ENCODE measurements around the gene SLC28A3.

Gene SLC28A3

DNA sequence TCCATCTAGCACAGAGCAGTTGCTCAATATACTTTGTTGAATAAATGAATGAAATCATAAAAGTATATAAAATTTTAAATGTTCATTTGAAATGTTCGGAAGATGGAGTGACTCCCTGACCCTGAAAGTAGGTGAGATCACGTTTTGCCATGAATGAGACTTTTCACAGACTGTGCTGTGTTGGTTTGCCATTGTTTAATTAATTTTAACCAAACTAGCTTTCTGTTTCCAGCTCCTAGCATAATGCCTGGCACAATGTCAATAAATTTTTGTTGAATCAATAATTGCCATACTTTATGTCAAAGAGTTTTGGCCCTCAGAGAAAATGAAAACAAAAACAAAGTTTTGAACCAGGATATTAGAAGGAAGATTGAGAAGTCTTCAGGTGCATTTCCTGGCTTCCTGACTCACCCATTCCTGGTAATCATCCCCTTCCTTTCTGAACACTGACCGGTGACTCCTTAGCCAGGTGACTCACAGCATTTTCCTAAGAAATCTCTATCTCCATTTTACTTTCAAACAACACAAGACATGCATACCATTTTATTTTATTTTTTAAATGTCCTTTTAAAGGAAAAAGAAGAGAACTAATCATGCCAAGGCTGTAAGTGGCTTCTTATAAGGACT is 15.1 kb downstream of the SLC28A3 start:
- DNase-seq (ENCODE audit: extremely low read depth, insufficient read length), result no peak
- TF ChIP-seq, protein P1, sequence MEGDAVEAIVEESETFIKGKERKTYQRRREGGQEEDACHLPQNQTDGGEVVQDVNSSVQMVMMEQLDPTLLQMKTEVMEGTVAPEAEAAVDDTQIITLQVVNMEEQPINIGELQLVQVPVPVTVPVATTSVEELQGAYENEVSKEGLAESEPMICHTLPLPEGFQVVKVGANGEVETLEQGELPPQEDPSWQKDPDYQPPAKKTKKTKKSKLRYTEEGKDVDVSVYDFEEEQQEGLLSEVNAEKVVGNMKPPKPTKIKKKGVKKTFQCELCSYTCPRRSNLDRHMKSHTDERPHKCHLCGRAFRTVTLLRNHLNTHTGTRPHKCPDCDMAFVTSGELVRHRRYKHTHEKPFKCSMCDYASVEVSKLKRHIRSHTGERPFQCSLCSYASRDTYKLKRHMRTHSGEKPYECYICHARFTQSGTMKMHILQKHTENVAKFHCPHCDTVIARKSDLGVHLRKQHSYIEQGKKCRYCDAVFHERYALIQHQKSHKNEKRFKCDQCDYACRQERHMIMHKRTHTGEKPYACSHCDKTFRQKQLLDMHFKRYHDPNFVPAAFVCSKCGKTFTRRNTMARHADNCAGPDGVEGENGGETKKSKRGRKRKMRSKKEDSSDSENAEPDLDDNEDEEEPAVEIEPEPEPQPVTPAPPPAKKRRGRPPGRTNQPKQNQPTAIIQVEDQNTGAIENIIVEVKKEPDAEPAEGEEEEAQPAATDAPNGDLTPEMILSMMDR (IDR thresholded peaks at IDR 0.05; ENCODE audit: insufficient read depth, low read length, poor library complexity, severe bottlenecking), result no peak

DNA sequence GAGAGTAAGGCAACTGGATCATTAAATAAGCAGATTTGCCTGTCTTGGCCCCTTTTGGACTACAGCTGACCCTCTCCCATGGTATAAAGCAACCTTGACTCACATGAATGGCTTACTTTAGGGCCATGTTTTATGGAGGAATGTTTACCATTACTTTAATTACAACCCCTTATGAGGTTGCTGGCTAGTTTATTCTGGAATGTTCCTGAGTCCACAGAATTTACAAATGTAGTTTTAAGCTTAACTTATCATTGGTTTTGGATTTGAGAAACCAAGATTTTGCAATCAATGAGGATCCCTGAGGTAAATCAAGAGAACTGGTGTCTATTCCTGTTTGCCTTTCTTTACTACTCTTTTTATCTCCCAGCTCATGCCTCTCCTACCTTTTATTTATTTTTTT is 15.7 kb downstream of the SLC28A3 start:
- H3K36me3 ChIP-seq (ENCODE audit: control insufficient read depth, insufficient read depth, low read length), result no peaks in the 10 kb centered on the region
- no peak overlapping the region for H3K4me3 ChIP-seq (replicated peaks; ENCODE audit: low read depth, low read length)
- DNase-seq (ENCODE audit: extremely low read depth, insufficient read length), result no peak
- TF ChIP-seq, protein P1 (IDR thresholded peaks at IDR 0.05; ENCODE audit: insufficient read depth, low read length, poor library complexity, severe bottlenecking), result no peak
- no peaks in the 10 kb centered on the region for H3K27me3 ChIP-seq (replicated peaks; ENCODE audit: control insufficient read depth, insufficient read depth, low read length)

More for the DNA sequence above, 15.1 kb downstream of the SLC28A3 start:
- Histone ChIP-seq H3K27me3 (replicated peaks; ENCODE audit: control insufficient read depth, insufficient read depth, low read length) (no peaks in the 10 kb centered on the region), H3K36me3 (ENCODE audit: control insufficient read depth, insufficient read depth, low read length) (no peaks in the 10 kb centered on the region), H3K4me3 (replicated peaks; ENCODE audit: low read depth, low read length) (no peak overlapping the region)

GRCh38 chr9:84323858-84324257 is 16.7 kb downstream of the SLC28A3 start:
- DNase-seq (ENCODE audit: extremely low read depth, insufficient read length), result no peak
- Histone ChIP-seq H3K36me3 (ENCODE audit: control insufficient read depth, insufficient read depth, low read length) (no peaks in the 10 kb centered on the region), H3K27me3 (replicated peaks; ENCODE audit: control insufficient read depth, insufficient read depth, low read length) (no peaks in the 10 kb centered on the region), H3K4me3 (replicated peaks; ENCODE audit: low read depth, low read length) (no peak overlapping the region)
- TF ChIP-seq, protein P1 (IDR thresholded peaks at IDR 0.05; ENCODE audit: insufficient read depth, low read length, poor library complexity, severe bottlenecking), result no peak

DNA sequence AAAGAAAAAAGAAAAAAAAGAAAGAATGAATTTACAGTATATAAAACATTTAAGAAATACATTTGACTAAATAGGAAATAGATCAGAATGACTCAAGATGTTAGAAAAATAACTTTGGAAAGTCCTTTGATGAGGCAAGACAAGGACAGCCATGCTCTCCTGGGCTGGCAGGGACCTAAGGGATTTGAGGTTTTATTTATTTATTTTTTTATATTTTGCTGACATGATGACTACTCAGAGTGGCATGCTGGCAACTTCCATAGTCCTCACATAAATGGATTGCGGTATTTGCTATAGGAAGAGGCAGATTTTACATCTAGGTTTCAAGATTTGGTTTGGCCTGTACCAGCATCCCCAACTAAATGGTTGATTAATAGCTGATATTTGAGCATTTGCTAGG is 17.7 kb downstream of the SLC28A3 start:
- Histone ChIP-seq H3K4me3 (replicated peaks; ENCODE audit: low read depth, low read length) (no peak overlapping the region), H3K27me3 (replicated peaks; ENCODE audit: control insufficient read depth, insufficient read depth, low read length) (no peaks in the 10 kb centered on the region), H3K36me3 (ENCODE audit: control insufficient read depth, insufficient read depth, low read length) (no peaks in the 10 kb centered on the region)
- DNase-seq (ENCODE audit: extremely low read depth, insufficient read length), result no peak
- TF ChIP-seq, protein P1 (IDR thresholded peaks at IDR 0.05; ENCODE audit: insufficient read depth, low read length, poor library complexity, severe bottlenecking), result no peak

- no peak for DNase-seq (ENCODE audit: extremely low read depth, insufficient read length)
- H3K27me3 ChIP-seq (replicated peaks; ENCODE audit: control insufficient read depth, insufficient read depth, low read length), result no peaks in the 10 kb centered on the region
- H3K4me3 ChIP-seq (replicated peaks; ENCODE audit: low read depth, low read length), result no peak overlapping the region
- TF ChIP-seq, protein P1 (IDR thresholded peaks at IDR 0.05; ENCODE audit: insufficient read depth, low read length, poor library complexity, severe bottlenecking), result no peak
- H3K36me3 ChIP-seq (ENCODE audit: control insufficient read depth, insufficient read depth, low read length), result no peaks in the 10 kb centered on the region
Measured at GRCh38 chr9:84320231-84320630, 20.3 kb downstream of the SLC28A3 start.

DNA sequence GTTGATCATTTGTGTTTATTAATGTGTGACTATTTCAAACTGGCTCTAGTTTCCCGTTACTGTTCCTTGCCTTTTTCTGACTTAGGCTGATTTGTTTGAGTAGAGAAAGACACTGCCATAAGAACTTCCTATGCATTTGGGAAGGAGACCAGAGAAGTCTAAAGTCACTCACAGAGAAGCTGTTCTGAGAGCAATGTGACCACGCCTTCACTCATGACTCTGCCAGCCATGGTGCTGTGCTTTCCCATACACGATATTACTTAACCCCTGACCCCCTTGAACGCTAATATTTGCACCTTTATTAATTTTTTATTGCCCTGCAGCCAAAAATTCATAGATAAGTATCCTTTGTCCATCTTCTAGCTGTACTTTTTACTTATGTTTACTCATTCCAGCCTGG is 20.9 kb downstream of the SLC28A3 start:
- H3K27me3 ChIP-seq (replicated peaks; ENCODE audit: control insufficient read depth, insufficient read depth, low read length), result no peaks in the 10 kb centered on the region

More for the DNA sequence above, 20.9 kb downstream of the SLC28A3 start:
- Histone ChIP-seq H3K4me3 (replicated peaks; ENCODE audit: low read depth, low read length) (no peak overlapping the region), H3K36me3 (ENCODE audit: control insufficient read depth, insufficient read depth, low read length) (no peaks in the 10 kb centered on the region)
- no peak for DNase-seq (ENCODE audit: extremely low read depth, insufficient read length)
- TF ChIP-seq, protein P1 (IDR thresholded peaks at IDR 0.05; ENCODE audit: insufficient read depth, low read length, poor library complexity, severe bottlenecking), result no peak
